ENCODE data around the gene ADORA1. TPM values are rescaled to one million over a fixed set of nuclear protein-coding genes. Genes with fewer than 3 reads are reported as not detected.

Gene ADORA1
- total RNA-seq, 1 donor from 2014 or later, result not detected

- no peak overlapping the region for H3K27ac Mint-ChIP-seq
- no peaks in the 10 kb centered on the region for H3K9me3 Mint-ChIP-seq
- intact Hi-C loops (cut with micrococcal nuclease), result no loop called here
- H3K4me3 Mint-ChIP-seq (ENCODE audit: low read depth), result no peak overlapping the region
- DNase-seq (ENCODE audit: low spot score), result no peak
- H3K36me3 Mint-ChIP-seq (ENCODE audit: low read depth), result no peaks in the 10 kb centered on the region
- peaks cover 4% of the 10 kb centered on the region for H3K4me1 Mint-ChIP-seq (ENCODE audit: low read depth)
- peaks cover 43% of the 10 kb centered on the region for H3K27me3 Mint-ChIP-seq (ENCODE audit: low read depth)
Measured at GRCh38 chr1:203120325-203121153, 7.0 kb upstream of the ADORA1 start.

GRCh38 chr1:203121186-203122015 lies 6.1 kb upstream of the ADORA1 start:
- Mint-ChIP-seq H3K4me3 (ENCODE audit: low read depth) (no peak overlapping the region), H3K4me1 (ENCODE audit: low read depth) (peaks cover 4% of the 10 kb centered on the region), H3K27ac (no peak overlapping the region), H3K36me3 (ENCODE audit: low read depth) (no peaks in the 10 kb centered on the region), H3K27me3 (ENCODE audit: low read depth) (peaks cover 48% of the 10 kb centered on the region), H3K9me3 (no peaks in the 10 kb centered on the region)
- intact Hi-C loops (cut with micrococcal nuclease), result no loop called here
- no peak for DNase-seq (ENCODE audit: low spot score)

DNA sequence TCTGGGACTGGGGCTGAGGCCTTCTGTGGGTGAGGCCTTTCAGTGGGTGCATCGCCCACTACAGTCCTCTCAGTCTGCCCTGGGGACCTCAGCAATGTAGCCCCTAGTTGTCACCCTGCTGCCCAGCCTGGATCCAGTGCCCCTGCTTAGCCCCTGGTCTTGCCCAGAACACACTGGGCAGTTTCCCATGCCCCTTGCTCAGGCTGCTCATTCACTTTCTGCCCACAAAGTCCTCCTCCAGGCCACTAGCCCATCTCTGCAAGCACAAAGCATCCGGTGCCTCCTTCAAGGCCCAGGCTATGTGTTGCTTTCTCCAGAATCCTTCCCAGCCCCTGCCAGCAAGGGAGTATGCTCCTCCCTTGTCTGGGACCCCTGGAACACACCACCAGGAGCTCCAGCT lies 5.4 kb upstream of the ADORA1 start:
- intact Hi-C loops (cut with micrococcal nuclease), result no loop called here
- Mint-ChIP-seq H3K4me3 (ENCODE audit: low read depth) (no peak overlapping the region), H3K27me3 (ENCODE audit: low read depth) (peaks cover 51% of the 10 kb centered on the region), H3K4me1 (ENCODE audit: low read depth) (peaks cover 7% of the 10 kb centered on the region), H3K9me3 (no peaks in the 10 kb centered on the region), H3K36me3 (ENCODE audit: low read depth) (no peaks in the 10 kb centered on the region), H3K27ac (no peak overlapping the region)
- no peak for DNase-seq (ENCODE audit: low spot score)

DNA sequence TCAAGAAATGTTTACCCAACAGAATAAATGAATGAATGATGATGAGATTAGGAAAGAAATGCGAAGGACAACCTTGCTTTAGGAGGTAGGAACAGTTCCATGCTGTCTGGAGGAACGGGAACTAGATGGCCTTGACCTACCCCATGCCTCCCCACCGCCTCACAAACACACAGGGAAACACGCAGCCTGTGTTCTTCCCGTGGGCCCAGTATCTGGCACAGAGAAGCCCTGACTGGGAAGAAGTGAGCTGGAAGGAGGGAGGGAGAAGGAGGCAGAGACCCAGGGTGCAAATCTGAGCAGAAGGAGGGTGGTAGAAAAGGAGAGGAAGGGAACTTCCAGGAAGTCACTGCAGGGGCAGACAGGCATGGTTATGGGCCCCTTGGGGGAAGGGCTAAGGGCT lies 3.5 kb upstream of the ADORA1 start:
- no peaks in the 10 kb centered on the region for H3K9me3 Mint-ChIP-seq
- intact Hi-C loops (cut with micrococcal nuclease), result no loop called here
- H3K27me3 Mint-ChIP-seq (ENCODE audit: low read depth), result peaks cover 51% of the 10 kb centered on the region
- DNase-seq (ENCODE audit: low spot score), result no peak
- H3K36me3 Mint-ChIP-seq (ENCODE audit: low read depth), result no peaks in the 10 kb centered on the region
- no peak overlapping the region for H3K4me3 Mint-ChIP-seq (ENCODE audit: low read depth)
- H3K27ac Mint-ChIP-seq, result no peak overlapping the region
- H3K4me1 Mint-ChIP-seq (ENCODE audit: low read depth), result peaks cover 8% of the 10 kb centered on the region

GRCh38 chr1:203124546-203125317 lies 2.8 kb upstream of the ADORA1 start:
- Mint-ChIP-seq H3K27me3 (ENCODE audit: low read depth) (peaks cover 53% of the 10 kb centered on the region), H3K27ac (no peak overlapping the region), H3K4me1 (ENCODE audit: low read depth) (peaks cover 8% of the 10 kb centered on the region), H3K36me3 (ENCODE audit: low read depth) (no peaks in the 10 kb centered on the region), H3K4me3 (ENCODE audit: low read depth) (no peak overlapping the region), H3K9me3 (no peaks in the 10 kb centered on the region)
- DNase-seq (ENCODE audit: low spot score), result no peak
- intact Hi-C loops (cut with micrococcal nuclease), result no loop called here

- Mint-ChIP-seq H3K36me3 (ENCODE audit: low read depth) (no peaks in the 10 kb centered on the region), H3K4me1 (ENCODE audit: low read depth) (peaks cover 8% of the 10 kb centered on the region), H3K9me3 (no peaks in the 10 kb centered on the region), H3K27ac (no peak overlapping the region), H3K27me3 (ENCODE audit: low read depth) (peaks cover 46% of the 10 kb centered on the region), H3K4me3 (ENCODE audit: low read depth) (no peak overlapping the region)
- intact Hi-C loops (cut with micrococcal nuclease), result no loop called here
- no peak for DNase-seq (ENCODE audit: low spot score)
Measured at GRCh38 chr1:203126151-203126865, 1.2 kb upstream of the ADORA1 start.

DNA sequence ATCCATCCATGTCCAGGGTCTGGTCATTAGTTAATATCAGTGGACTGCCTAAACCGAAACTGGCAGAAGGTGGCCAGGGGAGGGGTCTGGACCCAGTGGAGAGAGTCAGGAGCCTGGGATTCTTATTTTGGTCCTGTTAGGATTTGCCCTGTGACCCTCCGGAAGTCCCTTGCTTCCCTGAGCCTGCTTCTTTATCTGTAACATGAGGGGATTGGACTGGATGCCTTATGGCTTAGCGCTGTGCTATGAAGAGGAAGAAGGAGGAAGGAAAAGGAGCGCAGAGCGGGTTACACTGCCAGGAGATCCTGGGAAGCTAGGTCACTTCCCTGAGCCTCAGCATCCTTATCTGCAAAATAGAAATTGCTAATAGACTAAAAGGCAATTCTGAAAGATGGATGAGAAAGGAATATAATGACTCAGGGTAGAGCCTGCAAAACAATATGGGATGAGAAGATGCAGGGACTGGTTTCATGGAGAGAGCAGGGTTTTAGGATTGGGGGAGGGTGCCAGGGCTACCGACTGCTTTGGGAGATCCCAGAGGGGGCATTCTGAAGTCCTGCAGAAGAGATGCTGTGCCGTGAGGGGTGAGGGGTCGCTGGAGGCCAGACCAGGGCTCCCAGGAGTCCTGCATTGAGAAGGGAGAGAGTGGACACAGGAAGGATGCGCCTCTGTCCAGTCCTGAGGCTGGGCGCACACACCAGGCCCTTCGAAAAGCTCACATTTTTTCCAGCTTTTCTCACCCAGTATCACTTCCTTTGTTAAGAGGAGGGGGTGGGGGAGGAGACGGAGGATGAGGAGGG lies 460 bp upstream of the ADORA1 start:
- H3K27me3 Mint-ChIP-seq (ENCODE audit: low read depth), result peaks cover 41% of the 10 kb centered on the region

GRCh38 chr1:203128431-203128715 lies 847 bp downstream of the ADORA1 start:
- Mint-ChIP-seq H3K27me3 (ENCODE audit: low read depth) (peaks cover 41% of the 10 kb centered on the region), H3K4me1 (ENCODE audit: low read depth) (peaks cover 4% of the 10 kb centered on the region), H3K27ac (no peak overlapping the region), H3K9me3 (no peaks in the 10 kb centered on the region), H3K4me3 (ENCODE audit: low read depth) (no peak overlapping the region), H3K36me3 (ENCODE audit: low read depth) (no peaks in the 10 kb centered on the region)
- no peak for DNase-seq (ENCODE audit: low spot score)
- intact Hi-C loops (cut with micrococcal nuclease), result no loop called here

More for the DNA sequence above, 460 bp upstream of the ADORA1 start:
- intact Hi-C loops (cut with micrococcal nuclease), result no loop called here
- DNase-seq (ENCODE audit: low spot score), result no peak
- no peak overlapping the region for H3K27ac Mint-ChIP-seq
- H3K36me3 Mint-ChIP-seq (ENCODE audit: low read depth), result no peaks in the 10 kb centered on the region
- no peaks in the 10 kb centered on the region for H3K9me3 Mint-ChIP-seq
- peaks cover 4% of the 10 kb centered on the region for H3K4me1 Mint-ChIP-seq (ENCODE audit: low read depth)
- no peak overlapping the region for H3K4me3 Mint-ChIP-seq (ENCODE audit: low read depth)

DNA sequence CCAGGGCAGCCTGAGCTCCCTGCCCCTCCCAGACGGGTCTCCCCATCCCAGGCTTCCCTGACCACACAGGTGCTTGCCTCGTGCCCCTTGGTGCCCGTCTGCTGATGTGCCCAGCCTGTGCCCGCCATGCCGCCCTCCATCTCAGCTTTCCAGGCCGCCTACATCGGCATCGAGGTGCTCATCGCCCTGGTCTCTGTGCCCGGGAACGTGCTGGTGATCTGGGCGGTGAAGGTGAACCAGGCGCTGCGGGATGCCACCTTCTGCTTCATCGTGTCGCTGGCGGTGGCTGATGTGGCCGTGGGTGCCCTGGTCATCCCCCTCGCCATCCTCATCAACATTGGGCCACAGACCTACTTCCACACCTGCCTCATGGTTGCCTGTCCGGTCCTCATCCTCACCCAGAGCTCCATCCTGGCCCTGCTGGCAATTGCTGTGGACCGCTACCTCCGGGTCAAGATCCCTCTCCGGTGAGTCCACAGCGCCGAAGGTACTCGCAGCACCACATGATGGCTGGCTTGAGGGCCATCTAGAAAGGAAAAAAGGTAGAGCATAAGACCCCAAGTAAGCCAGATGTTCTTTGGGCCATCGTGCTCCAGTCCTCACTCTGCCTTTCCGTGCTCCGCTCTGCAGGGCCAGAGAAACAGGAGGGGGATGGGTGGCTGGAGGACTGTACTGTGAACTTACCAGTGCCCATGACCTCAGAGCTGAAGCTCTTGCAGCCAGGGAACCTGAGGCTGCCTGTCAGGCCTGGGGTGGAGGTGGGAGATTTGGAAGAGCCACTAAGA lies 1.4 kb downstream of the ADORA1 start:
- DNase-seq (ENCODE audit: low spot score), result no peak
- H3K4me1 Mint-ChIP-seq (ENCODE audit: low read depth), result peaks cover 4% of the 10 kb centered on the region
- no peaks in the 10 kb centered on the region for H3K36me3 Mint-ChIP-seq (ENCODE audit: low read depth)
- H3K27me3 Mint-ChIP-seq (ENCODE audit: low read depth), result peaks cover 35% of the 10 kb centered on the region
- intact Hi-C loops (cut with micrococcal nuclease), result no loop called here
- no peaks in the 10 kb centered on the region for H3K9me3 Mint-ChIP-seq
- no peak overlapping the region for H3K4me3 Mint-ChIP-seq (ENCODE audit: low read depth)
- H3K27ac Mint-ChIP-seq, result no peak overlapping the region

GRCh38 chr1:203129501-203130231 lies 2.1 kb downstream of the ADORA1 start:
- H3K36me3 Mint-ChIP-seq (ENCODE audit: low read depth), result no peaks in the 10 kb centered on the region
- no peak overlapping the region for H3K4me3 Mint-ChIP-seq (ENCODE audit: low read depth)
- DNase-seq (ENCODE audit: low spot score), result no peak
- H3K27me3 Mint-ChIP-seq (ENCODE audit: low read depth), result peaks cover 32% of the 10 kb centered on the region
- intact Hi-C loops (cut with micrococcal nuclease), result no loop called here
- H3K4me1 Mint-ChIP-seq (ENCODE audit: low read depth), result peaks cover 4% of the 10 kb centered on the region
- H3K9me3 Mint-ChIP-seq, result no peaks in the 10 kb centered on the region
- no peak overlapping the region for H3K27ac Mint-ChIP-seq

Measured in activated T-helper 2 cell treated with anti-CD3 and anti-CD28 coated beads, Interferon-gamma antibody, Interleukin-2, Interleukin-4, amounts not matched to agents 10 μg/mL and 5 μg/mL and 100 μg/mL, durations not matched to agents 14 hours and 24 hours and 36 hours (primary cell).